Middle frontal gyrus (tissue), 1 donor: ENCODE results near the gene E2F2.
"Not testable (repeated sequence)": the region's sequence is repeated elsewhere in the genome, so short reads cannot be mapped to it uniquely, and the experiment has no call there.

Experiments used
- DNase-seq: peaks from one replicate; pipeline ENCODE4 v3.0.0-alpha.2; 2015; ENCODE audit warnings: low spot score; ENCODE audit errors: extremely low spot score

Gene E2F2

DNA sequence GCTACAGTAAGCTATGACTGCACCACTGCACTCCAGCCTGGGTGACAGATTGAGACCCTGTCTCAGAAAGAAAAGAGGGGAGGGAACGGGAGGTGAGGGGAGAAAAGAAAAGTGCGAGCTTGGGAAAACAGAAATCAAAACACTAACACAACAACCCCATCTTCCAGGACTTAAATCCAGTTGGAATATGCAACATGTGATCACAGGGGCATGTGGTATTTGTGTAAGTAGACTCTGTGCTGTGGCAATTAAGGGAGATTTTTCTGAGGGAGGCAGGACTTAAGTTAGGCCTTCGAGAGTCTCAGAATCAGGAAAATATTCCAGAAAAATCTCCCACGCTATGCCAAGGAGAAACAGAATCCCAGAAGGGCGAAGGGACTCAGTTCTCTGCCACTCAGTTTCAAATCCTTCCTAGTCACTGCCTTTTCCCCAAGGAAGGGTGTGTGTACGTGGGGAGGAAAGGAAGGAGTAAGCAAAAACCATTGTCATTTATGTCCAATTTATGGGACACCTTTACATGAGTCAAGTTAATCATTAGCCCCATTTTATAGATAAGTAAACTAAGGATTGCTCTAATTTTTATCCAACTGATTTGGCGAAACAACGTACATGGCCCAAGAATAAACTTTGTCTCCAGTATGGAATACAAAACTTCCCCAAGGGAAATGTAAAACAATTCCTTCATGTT lies 16.0 kb upstream of the E2F2 start:
- no peak for DNase-seq

DNA sequence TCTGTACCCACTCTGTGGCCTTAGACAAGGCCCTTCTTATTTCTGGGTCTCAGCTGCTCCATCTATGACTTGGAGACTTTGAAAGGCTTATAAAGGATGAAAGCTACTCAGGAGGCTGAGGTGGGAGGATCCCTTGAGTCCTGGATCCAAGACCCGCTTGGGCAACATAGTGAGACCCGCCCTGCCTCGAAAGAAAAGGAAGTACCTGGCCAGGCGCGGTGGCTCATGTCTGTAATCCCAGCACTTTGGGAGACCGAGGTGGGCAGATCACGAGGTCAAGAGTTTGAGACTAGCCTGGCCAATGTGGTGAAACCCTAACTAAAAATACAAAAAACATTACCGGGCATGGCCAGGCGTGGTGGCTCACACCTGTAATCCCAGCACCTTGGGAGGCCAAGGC lies 14.8 kb upstream of the E2F2 start:
- DNase-seq = no peak

- DNase-seq = no peak
These were observed 13.7 kb upstream of the E2F2 start for GRCh38 chr1:23544444-23545389.

DNA sequence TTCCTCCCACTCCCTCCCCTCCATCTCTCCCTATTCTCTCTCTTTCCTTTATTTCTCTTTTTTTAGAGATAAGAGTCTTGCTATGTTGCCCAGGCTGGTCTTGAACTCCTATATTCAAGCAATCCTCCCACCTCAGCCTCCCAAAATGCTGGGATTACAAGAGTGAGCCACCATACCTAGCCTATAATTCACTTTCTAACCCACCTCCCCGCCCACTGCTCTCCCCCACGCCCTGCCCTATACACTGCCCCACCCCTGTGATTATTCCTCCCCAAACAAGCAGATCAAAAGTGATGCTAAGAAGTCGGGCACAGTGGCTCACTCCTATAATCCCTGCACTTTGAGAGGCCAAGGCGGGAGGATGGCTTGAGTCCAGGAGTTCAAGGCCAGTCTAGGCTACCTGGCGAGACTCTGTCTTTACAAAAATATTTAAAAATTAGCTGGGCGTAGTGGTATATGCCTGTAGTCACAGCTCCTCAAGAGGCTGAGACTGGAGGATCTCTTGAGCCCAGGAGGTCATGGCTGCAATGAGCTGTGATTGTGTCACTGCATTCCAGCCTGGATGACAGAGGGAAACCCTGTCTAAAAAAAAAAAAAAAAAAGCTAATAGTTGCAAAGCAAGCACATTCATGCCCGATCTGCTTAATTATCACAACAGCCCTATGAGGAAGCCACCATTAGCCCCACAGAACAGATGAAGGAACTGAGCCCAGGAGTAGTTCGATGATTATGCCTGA lies 12.8 kb upstream of the E2F2 start:
- DNase-seq = no peak

DNA sequence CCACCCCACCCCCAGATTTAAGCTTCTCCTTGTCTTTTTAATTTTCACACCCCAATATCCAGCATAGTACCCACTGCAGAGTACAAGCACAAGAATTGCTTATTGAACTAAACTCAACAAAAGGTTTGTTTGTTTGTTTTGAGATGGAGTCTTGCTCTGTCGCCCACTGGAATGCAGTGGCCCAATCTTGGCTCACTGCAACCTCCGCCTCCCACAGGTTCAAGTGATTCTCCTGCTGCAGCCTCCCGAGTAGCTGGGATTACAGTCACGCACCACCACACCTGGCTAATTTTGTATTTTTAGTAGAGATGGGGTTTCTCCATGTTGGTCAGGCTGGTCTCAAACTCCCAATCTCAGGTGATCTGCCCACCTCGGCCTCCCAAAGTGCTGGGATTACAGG lies 11.9 kb upstream of the E2F2 start:
- not testable (repeated sequence) for DNase-seq

- DNase-seq = peak; percentile 82
These were observed 8.7 kb upstream of the E2F2 start for GRCh38 chr1:23539698-23540266.

GRCh38 chr1:23537296-23537973 lies 6.4 kb upstream of the E2F2 start:
- DNase-seq = no peak

DNA sequence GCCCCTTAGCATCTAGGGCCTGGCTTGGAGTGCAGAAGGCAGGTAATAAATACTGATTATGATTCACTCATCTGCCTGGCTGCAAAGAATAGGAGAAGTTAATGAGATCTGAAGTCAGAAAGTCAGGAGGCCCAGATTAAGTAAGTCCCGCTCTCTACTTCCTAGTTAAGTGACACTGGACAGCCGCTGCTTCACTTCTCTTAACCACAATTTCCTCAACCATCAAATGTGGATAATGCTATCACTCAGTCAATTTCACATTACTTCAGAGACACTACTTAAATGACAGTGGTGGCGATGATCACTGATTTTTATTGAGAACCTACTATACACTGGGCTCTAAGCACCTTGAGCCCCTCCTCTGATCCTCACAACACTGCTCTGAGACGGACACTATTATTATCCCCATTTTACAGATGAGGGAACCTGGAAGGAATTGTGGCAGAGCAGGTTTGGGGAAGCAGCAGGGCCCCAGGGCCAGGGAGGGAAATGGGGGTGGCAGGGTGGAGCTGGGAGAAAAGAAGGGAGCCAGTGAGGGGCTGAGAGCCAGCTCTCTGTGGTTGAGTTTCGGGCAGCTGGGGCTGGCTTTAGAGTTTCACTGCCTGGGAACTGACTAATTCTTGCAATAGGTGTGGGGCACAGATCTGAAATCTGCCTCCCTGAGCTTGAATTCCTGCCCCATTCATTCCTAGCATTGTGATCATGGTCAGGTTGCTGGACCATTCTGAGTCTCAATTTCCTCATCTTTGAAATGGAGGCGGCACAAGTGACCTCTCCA lies 2.4 kb upstream of the E2F2 start:
- DNase-seq = no peak

GRCh38 chr1:23531562-23532094 lies 595 bp upstream of the E2F2 start:
- DNase-seq = no peak

- no peak for DNase-seq
These were observed 816 bp downstream of the E2F2 start for GRCh38 chr1:23530087-23530746.

DNA sequence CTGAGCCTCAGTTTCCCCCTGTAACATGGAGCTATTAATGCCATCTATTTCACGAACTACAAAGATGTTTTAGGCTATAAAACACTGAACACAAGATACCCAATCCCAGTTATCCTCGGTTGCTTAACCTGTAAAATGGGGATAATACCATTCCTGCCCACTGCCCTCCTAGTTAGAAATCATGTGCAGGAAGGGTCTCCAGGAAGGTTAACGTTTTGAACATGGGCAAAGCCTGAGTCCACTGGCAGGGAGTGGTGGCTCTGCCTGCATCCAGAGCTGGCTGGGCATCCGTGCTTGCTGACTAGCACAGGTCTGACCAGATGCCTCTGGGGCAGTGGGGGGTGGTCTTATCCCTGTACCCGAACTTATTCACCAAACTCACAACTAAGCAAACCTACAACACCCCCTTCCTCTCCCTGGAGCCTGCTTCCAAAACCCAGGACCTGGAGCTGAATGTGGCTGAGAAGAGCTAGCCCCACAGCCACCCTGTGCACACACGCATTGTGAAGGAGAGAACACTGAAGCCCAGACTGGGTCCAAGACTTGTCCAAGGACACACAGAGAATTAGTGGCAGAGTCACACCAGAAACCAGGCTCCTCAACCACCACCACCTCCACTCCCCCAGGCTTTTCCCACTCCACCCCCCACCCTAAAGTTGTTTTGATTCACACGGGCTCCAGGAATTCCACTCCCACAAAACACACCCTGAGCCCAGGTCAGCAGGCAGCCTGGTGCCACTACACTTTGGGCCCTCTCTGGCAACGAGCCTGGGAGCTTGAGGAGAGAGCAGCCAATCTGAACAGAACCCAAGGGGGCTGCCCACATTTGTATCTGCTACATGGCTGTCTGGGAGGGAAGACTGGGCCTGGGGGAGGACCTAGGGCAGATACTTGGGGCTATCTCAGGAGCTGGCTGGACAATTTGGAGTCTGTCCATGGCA lies 1.6 kb downstream of the E2F2 start:
- no peak for DNase-seq

DNA sequence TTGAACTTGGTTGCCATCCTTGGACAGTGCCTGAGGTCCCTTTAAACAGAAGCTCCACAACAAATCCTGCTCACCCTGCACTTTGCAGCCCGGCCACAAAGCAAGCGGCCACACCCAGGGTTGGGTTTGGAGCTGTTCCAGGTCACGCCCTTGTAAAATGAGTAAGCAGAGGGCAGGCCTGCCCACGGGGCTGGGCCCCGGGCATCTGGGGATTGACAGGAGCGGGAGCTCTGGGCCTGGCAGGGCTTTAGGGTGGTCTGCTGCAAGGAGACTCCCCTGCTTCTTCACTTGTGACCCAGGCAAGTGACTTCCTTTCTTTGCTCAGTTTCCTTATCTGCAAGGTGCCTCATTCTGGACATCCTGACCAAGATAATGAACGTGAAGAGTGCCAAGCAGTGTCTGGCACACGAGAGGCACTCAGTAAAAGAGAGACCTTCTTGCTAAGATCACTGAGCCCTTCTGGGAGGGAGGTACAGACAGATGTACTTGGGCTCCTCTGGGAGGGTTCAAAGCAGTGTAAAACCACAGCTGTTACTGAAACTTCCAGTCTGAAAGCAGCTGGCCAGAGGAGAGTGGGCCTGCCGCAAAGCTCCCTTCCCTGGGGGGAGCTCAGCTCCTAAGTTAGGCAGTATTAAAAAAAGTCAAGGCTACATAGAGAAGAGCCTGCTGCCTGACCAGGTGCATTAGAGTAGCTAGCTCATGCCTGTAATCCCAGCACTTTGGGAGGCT lies 2.6 kb downstream of the E2F2 start:
- no peak for DNase-seq

- no peak for DNase-seq
These were observed 3.2 kb downstream of the E2F2 start for GRCh38 chr1:23527900-23528249.

GRCh38 chr1:23527366-23527765 lies 3.7 kb downstream of the E2F2 start:
- DNase-seq = no peak

GRCh38 chr1:23526329-23527041 lies 4.5 kb downstream of the E2F2 start:
- DNase-seq = no peak

GRCh38 chr1:23525558-23526250 lies 5.3 kb downstream of the E2F2 start:
- no peak for DNase-seq
